ENCODE data around the gene NRF1.
"Not testable (repeated sequence)": the region's sequence is repeated elsewhere in the genome, so short reads cannot be mapped to it uniquely, and the experiment has no call there.

The NRF1 gene

GRCh38 chr7:129649128-129649690 is 37.7 kb downstream of the NRF1 start:
- no peak for DNase-seq

DNA sequence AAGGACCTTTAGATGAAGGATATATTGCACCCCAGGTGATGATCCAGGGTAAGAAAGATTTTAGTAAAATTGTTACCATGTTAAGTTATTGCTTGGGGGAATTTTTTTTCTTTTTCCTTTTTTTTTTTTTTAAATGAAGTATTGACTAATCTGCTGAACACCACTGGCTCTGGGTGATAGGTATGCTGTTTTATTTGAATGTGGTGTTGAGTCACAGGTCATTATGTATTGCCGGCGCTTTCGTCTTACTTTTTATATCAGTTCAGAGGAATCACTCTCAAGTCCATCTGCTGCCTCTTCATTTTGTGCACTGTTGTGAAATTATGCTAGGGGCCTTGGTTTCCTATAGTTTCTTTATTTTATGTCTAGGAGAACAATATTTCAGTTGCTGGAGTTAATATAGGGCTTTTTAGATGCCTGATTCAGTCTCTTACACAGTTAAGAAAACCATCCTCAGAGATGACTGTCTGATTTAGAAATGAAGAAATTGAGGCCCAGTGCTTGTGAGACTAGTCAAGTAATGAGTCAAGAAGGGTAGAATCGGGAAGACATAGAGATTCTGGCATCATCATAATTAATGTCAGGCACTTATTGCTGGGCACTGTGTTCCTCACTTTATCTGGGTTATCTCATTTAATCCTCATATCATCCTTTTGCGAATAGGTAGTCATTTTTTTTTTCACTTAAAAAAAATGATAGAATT is 38.7 kb downstream of the NRF1 start:
- DNase-seq: no peak

GRCh38 chr7:129652914-129653313 is 41.4 kb downstream of the NRF1 start:
- no peak for DNase-seq

DNA sequence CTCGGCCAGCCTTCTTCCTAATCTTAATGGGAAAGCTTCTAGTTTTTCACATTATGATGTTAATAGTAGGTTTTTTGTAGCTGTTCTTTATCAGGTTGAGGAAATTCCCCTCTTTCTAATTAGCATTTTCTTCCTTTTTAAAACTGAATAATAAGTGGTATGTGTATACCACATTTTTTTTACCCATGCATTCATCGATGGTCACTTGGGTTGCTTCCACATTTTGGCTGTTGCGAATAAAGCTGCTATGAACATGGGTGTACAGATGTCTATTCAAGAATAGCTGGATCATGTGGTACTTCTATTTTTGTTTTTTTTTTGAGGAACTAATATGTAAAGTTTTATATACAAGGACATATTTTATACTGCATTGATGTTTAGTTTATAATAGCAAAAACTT is 44.3 kb downstream of the NRF1 start:
- DNase-seq: no peak

DNA sequence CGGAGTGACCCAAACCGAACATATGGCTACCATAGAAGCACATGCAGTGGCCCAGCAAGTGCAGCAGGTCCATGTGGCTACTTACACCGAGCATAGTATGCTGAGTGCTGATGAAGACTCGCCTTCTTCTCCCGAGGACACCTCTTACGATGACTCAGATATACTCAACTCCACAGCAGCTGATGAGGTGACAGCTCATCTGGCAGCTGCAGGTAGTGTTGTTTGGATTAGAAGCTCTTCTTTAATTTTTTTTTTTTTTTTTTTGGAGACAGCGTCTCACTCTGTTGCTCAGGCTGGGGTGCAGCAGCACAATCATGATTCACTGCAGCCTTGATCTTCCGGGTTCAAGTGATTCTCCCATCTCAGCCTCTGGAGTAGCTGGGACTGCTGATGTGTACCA is 45.8 kb downstream of the NRF1 start:
- no peak for DNase-seq

DNA sequence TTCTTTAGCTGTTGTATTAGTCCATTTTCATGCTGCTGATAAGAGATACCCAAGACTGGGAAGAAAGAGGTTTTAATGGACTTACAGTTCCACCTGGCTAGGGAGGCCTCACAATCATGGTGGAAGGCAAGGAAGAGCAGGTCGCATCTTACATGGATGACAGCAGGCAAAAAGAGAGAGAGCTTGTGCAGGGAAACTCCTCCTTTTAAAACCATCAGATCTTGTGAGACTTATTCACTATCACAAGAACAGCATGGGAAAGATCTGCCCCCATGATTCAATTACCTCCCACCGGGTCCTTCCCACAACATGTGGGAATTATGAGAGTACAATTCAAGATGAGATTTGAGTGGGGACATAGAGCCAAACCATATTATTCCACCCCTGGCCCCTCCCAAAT is 48.4 kb downstream of the NRF1 start:
- DNase-seq: not testable (repeated sequence)

DNA sequence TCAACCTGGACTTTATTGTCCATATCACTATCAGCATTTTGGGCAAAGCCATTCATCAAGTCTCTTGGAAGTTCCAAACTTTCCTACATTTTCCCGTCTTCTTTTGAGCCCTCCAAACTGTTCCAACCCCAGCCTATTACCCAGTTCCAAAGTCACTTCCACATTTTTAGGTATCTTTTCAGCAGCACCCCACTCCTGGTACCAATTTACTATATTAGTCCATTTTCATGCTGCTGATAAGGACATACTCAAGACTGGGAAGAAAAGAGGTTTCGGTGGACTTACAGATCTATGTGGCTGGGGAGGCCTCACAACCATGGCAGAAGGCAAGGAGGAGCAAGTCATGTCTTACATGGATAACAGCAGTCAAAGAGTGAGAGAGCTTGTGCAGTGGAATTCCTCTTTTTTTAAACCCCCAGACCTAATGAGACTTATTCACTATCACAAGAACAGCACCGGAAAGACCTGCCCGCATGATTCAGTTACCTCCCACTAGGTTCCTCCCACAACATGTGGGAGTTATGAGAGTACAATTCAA is 50.2 kb downstream of the NRF1 start:
- no peak for DNase-seq

- DNase-seq: not testable (repeated sequence)
These were observed 51.7 kb downstream of the NRF1 start for GRCh38 chr7:129663240-129663639.

GRCh38 chr7:129664029-129665012 is 52.8 kb downstream of the NRF1 start:
- peak; percentile 5 for DNase-seq

DNA sequence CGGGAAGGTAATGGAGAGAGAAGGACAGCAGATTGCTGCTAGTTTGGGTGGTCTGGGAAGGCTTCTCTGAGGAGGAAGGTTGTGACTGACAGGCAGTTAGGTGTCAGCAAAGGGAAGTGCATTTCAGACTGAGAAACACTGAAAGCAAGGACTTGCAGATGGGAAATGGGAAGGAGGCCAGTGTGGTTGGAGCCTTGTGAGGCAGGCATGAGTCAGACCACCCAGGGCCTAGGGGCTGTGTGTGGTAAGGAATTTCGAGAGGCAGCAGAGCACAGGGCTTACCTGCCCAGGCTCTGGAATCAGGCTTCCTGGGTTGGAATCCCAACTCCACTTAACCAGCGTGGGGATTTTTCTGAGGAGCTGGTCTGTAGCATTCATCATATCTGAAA is 53.5 kb downstream of the NRF1 start:
- DNase-seq: no peak

DNA sequence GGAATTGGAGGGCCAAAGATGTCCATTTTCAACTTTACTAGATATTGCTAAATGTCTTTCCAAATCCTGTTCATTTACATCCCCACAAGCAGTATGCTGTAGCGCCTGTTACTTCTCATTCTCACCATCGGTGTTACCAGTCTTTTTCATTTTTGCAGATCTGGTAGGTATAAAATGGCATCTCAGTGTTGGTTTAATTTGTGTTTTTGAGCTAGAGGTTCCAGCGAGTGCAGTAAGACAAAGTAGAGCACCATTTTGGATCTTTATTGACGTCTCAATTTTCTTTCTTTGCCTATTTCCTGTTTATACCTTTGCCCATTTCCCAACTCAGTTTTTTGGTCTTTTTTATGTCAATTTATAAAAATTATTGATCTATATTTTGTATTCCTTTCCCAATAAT is 55.6 kb downstream of the NRF1 start:
- no peak for DNase-seq

DNA sequence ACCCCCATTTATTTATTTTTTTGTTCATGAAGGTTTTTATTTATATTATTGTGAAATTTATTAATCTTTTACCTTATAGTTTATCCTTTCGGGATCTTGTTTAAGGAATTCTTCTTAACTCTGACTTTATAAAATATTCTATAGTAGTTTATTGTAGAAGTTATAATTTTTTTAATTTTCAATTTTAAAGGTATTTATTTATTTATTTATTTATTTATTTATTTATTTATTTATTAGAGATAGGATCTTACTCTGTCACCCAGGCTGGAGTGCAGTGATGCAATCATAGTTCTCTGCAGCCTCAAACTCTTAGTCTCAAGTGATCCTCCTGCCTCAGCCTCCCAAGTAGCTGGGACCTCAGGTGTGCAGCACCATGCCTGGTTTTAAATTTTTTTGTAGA is 56.0 kb downstream of the NRF1 start:
- no peak for DNase-seq

DNA sequence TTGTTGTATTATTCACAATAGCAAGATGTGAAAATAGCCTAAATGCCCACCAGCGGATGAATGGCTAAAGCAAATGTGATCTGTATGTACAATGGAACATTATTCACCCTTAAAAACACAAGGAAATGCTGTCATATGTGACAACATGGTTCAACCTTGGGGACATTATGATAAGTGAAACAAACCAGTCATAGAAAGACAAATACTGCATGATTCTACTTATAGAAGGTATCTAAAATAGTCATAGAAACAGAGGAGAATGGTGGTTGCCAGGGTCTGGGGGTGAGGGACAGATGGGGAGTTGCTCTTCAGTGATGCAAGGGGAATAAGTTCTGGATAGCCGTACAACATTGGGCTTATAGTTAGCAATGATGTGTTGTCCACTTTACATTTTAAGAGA is 58.4 kb downstream of the NRF1 start:
- no peak for DNase-seq

DNA sequence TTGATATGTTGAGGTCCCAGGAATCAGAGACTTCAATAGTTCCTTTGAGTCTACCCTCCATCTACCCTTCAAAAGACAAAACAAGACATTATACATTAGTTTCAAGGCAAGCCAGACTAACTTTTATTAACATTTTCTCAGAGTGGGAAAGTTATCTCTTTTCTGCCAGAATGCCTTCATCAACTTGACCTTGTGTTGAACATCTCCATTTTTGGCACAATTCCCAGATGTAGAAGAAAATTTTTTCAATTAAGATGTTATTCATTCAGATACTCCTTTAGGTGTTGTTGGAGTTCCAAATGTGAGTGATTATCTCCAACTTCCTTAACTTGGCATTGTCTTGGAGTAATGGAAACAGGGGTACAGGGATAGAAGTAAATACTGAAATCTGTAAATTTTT is 59.1 kb downstream of the NRF1 start:
- DNase-seq: no peak

- no peak for DNase-seq
These were observed 59.7 kb downstream of the NRF1 start for GRCh38 chr7:129671266-129671665.

DNA sequence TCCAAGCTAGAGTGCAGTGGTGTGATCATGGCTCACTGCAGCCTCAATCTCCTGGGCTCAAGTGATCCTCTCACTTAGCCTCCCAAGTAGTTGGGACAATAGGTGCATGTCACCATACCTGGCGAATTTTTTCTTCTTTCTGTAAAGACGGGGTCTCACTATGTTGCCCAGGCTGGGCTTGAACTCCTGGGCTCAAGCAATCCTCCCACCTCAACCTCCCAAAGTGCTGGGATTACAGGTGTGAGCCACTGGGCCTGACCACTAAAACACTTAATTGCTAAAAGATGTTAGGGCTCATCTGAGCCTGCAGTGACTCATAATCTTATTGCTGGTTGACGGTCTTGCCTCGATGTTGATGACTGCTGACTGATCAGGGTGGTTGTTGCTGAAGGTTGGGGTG is 63.0 kb downstream of the NRF1 start:
- DNase-seq: not testable (repeated sequence)

GRCh38 chr7:129675521-129675920 is 64.0 kb downstream of the NRF1 start:
- DNase-seq: no peak

GRCh38 chr7:129676017-129676897 is 64.7 kb downstream of the NRF1 start:
- no peak for DNase-seq

GRCh38 chr7:129677796-129678195 is 66.3 kb downstream of the NRF1 start:
- DNase-seq: no peak

DNA sequence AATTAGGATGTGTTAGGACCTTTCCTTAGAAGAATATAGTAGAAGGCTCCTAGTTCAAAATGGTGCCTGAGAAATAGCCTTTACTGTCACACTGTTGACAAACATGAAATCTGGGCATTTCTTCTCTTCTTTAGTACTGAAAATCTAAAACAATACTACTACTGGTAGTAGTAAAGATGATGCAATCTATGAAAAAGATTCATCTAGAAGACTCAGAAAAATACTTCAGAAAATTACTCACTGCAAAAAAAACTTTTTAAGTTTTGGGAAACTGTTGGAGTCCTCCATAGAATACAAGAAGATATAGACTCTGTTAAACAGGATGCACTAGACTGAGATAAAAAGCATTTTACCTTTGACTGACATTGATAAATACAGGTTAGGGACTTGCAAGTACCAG is 67.1 kb downstream of the NRF1 start:
- no peak for DNase-seq

GRCh38 chr7:129680400-129680799 is 68.9 kb downstream of the NRF1 start:
- DNase-seq: no peak

DNA sequence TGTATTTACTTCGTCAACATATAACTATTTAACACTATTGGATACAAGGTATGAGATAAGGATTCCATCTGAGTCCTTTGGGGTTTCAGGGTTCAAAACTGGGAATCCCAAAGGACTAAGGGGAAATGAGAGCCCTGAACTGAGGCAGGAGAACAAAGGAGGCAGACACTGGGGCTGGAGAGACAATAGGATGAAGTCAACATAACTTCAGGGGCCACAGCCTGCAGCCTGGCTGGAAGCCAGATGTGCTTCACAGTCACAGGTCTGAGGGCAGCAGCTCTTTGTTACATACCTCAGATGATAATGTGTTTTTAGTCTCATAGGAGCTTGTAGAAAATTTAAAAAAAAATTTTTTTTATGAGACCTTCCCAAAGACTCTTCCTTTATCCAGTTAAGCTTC is 73.3 kb downstream of the NRF1 start:
- no peak for DNase-seq
